HG03039 (cell line): Measurements from ENCODE around the gene CALD1.
A peak's percentile ranks its signal among the peaks of the same experiment; 100 is the strongest.
"Not testable (repeated sequence)": the region's sequence is repeated elsewhere in the genome, so short reads cannot be mapped to it uniquely, and the experiment has no call there.

Experiments used
- ATAC-seq: cut with Tn5 transposase; IDR thresholded peaks from one replicate; pipeline ENCODE4 v1.9.1; 2021; ENCODE audit warnings: mild to moderate bottlenecking, moderate library complexity; ENCODE audit not compliant: unreplicated experiment

The CALD1 gene

DNA sequence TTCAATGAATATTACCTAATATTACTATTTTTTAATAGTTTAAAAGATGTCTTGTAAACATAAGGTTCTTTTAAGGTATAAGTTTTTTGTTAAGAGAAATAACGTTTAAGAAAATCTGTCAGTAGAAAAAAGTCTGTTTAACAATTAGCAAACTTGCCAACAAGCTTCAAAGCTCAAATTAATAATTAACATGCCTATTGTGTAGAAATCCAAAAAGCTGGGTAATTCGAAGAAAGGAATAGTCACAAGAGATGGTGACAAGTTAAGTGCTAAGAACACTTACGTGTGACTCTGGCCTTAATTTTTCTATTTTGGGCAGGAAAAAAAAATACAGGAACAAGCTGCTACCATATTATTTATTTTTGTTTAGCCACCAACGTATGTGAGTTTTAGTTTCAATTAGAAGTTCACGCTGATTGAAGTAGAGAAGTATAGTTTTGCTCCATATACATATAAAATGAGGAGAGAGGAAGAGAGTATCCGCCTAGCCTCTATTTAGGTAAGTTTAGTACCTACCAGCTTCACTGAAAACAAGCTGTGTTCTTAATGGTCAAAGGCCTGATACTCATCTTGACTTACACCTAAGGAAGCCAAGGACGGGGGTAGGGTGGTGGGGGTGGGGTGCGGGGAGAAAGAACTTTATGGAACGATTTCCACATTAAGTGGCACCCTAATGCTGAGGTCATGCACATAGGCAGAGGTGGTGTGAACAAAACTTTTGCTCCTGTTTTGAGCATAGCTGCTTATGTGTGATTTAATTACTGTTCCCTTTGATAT is 163.4 kb downstream of the CALD1 start:
- ATAC-seq, result no peak

DNA sequence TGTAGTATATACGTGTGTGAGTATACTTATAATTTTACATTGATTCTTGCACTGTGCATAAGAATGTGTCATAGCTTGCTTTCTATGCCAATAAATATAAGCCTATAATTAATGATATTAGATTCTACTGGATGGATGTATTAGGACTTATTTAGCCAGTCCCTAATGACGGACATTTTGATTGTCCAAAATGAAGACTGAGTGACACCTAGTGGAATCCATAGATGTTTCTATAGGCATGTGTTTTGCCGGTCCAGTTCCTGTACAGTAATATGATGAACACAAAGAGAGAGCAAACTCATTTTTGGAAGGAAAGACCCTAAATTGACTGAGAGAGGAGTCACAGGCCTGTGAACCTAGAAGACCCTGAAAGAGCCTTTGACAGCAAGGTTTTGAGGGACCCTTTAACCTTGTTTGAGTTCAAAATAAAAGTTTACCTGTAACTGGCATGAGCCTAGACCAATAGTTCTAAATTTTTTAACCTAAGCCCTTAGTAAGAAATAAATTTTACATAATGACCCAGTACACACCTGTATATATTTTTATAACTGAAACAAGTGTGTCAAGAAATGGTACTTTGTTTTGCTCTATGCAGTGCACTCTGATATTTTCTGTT is 164.5 kb downstream of the CALD1 start:
- no peak for ATAC-seq

DNA sequence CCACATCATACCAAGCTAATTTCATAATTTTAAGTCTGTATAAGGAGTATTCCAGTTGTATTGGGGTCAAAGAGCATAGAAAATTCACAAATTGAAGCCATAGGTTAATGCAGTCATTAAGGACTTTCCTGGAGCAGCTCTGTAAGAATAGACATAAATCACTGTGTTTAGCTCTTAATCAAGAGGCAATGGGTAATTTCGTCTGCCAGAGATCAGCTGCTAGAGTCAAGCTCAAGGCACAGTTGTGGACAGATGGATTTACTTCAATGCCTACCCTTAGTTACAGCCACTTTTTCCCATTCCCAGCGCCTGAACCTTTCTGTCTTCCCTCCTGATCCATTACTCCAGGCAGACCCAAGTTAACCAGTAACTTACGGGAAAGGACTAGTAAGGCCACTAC is 166.3 kb downstream of the CALD1 start:
- no peak for ATAC-seq

DNA sequence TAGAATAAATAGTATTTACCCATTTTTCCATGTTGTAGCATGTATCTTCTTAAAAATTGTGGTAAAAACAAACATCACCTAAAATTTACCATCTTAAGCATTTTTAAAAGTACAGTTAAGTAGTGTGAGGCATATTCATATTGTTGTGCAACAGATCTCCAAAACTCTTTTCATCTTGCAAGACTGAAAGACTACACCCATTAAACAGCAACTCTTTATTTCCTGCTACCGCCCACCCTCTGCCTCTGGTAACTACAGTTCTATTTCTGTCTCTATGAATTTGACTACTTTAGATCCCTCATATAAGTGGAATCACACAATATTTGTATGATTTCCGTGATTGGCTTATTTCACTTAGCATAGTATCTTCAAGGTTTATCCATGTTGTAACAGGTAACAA is 166.8 kb downstream of the CALD1 start:
- ATAC-seq, result no peak

- ATAC-seq, result no peak
Measured at GRCh38 chr7:134947329-134947728, 167.9 kb downstream of the CALD1 start.

DNA sequence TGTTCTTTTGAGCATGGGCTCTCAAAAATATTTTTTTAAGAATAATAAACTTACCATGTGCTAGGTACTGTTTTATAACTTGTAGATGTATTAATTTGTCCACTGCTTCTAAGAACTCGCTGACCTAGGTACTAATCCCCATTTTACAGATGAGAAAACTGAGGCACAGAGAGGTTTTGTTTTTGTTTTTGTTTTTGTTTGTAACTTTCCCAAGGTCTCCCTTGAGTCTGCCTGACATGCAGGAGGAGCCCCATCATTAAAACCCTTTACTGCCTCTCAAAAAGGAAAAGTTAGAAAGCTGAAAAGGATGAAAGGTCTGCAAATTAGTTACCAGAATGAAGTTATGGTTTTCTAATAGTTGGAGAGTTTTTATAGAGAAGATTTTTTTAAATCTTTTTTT is 168.4 kb downstream of the CALD1 start:
- ATAC-seq, result no peak

GRCh38 chr7:134948246-134948645 is 168.8 kb downstream of the CALD1 start:
- ATAC-seq, result no peak

GRCh38 chr7:134948736-134949135 is 169.3 kb downstream of the CALD1 start:
- no peak for ATAC-seq

- ATAC-seq, result no peak
Measured at GRCh38 chr7:134949171-134949570, 169.7 kb downstream of the CALD1 start.

DNA sequence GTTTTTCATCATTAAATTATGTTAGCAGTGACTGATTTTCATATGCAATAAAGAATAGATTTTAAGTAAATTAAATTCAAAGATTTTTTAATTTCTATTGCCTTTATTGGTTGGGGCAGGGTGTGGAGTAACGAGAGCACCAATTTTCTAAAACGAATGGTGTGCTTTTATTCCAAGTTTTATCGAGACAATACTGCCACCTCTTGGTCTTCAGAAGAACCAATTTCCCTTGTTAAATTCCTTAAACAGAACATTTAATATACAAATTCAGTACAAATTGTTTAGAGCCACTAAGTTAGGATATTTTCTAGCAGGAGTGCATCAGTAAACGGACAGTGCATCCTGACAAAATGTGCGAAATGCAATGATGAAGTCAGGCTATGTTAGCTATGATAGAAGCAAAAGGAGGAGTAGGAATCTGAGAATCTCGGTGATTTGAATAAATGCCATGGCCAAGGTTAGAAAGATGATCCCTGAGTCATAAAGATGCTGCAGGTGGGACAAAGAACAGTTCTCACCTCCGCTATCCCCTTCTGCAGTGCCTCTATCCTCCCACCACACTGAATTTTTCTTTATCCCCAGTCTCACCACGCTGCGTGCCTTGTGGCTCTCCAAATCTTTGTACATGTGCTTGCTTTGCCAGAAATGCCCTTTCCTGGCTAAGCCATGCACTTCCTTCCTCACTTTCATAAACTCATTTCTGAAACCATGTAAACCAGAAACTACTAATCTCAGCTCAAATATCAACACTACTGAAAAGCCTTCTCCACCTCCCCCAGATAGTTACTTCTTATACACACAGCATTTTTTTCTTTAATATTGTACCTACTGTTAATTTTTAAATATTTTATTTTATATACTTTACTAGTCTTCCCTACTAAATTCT is 175.0 kb downstream of the CALD1 start:
- no peak for ATAC-seq

DNA sequence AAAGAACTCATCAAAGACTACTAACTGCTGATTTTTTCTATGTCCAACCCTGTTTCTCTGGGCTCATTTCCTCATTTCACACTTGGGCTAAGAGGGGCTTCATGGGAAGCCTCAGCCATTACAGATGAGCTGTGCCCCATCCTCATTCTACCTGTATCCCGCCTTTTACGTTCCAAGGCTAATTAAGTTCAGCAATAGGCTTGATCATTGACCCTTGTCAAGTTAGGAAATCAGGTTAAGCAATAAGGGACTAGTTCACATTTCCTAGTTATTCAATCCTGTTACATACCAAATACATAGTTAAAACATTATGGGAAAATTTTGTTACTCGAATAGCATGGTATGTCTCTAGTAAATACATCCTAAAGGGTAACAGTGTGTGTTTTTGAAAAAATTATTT is 177.6 kb downstream of the CALD1 start:
- no peak for ATAC-seq

- ATAC-seq, result no peak
Measured at GRCh38 chr7:134959810-134960209, 180.4 kb downstream of the CALD1 start.

DNA sequence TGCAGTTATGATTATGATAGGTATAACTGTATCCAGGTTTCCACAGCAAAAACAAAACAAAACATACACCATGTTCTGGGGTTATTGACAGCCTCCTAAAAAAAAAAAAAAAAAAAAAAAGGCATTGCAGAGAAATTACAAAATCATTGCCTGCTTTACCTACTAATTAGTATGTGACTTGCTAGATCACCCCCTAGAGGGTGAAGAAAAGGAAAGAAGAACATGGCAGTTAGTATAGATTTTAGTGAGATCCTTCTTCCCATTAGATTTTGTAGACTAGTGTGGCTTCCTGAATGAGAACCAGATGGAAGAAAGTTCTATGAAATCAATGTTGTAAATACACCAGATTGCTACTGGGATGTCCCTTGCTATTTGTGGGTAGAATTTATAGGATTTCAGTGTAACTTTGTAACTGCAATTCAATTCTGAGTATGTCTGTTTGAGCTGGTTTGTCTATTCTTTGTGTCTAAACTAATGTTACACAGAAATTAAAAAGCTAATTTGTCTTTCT is 182.9 kb downstream of the CALD1 start:
- ATAC-seq, result no peak

DNA sequence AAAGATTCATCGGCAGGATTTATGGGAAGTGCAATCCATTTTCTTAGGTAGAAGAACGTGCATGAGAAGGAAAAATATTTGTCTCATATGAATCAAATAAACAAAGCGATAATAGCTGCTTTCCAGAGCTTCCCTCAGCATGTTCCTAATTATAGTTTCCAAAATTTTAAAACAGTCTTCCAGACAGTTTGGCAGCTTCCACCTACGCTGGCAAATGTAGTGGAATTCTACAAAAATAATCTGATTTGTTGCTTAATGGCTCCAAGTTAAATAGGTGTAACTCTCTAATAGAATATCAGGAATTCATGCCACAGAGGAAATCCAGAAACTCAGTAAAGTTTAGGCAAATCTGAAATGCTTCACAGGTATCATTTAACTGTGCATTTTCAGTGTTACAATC is 183.6 kb downstream of the CALD1 start:
- ATAC-seq, result no peak

- no peak for ATAC-seq
Measured at GRCh38 chr7:134966691-134967090, 187.3 kb downstream of the CALD1 start.

GRCh38 chr7:134968110-134968509 is 188.7 kb downstream of the CALD1 start:
- ATAC-seq, result no peak

- not testable (repeated sequence) for ATAC-seq
Measured at GRCh38 chr7:134981645-134982044, 202.2 kb downstream of the CALD1 start.

DNA sequence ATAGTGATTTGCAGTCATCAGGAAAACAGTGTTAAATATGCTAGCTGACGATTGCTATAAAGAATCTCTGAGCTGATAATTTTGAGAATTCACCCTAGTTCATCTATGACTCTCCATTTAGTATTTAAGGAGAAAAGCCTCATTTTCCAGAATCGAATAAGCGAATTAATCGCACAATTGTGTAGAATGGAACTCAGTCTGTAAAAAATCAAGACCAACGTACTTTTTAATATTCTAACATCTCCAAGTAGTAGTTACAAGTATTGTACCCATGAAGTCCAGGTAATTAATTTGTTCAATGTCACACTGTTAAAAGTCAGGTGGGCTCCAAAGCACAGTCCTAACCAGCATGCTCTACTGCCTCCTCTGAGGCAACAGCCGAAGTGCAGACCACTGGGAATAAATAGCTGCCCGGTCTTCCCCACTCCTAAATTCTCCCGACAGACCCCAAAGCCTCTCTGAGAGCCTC is 206.5 kb downstream of the CALD1 start:
- peak; percentile 34 for ATAC-seq

- peak; percentile 91 for ATAC-seq
Measured at GRCh38 chr7:134986363-134987251, 207.2 kb downstream of the CALD1 start, which contains the start of gene AGBL3. Gene AGBL3, plus strand, starts transcription at chr7:134986508. Its CDS starts 1,426 bp downstream, at chr7:134987934.

GRCh38 chr7:134988161-134988560 is 208.7 kb downstream of the CALD1 start:
- no peak for ATAC-seq
